Kidney glomerular epithelial cell (primary cell): ENCODE measurements around the gene TSPAN18.

Source experiments
- DNase-seq: peaks from one replicate; lab custom pipeline; 2025; lab: John Stamatoyannopoulos, UW

TSPAN18 gene

GRCh38 chr11:44737245-44738085 is 10.7 kb downstream of the TSPAN18 start:
- DNase-seq = no peak

DNA sequence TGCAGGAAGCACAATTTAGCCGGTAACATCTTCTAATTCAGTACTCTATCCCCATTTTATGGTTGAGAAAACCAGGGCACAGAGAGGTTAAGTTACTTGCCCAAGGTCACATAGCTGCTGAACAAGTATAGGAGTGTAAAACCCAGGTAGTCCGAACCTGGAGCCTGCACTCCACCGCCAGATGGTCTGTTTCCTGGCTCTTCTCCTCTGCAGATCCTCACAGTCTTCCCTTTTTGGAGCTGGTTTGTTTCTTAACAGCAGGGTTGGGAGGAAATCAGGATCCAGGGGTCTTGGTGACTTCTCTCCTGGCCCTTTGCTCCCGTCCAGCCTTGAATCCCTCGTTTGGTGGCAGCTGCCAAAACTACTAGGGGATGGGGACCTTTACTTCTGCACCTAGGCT is 12.0 kb downstream of the TSPAN18 start:
- DNase-seq = no peak

DNA sequence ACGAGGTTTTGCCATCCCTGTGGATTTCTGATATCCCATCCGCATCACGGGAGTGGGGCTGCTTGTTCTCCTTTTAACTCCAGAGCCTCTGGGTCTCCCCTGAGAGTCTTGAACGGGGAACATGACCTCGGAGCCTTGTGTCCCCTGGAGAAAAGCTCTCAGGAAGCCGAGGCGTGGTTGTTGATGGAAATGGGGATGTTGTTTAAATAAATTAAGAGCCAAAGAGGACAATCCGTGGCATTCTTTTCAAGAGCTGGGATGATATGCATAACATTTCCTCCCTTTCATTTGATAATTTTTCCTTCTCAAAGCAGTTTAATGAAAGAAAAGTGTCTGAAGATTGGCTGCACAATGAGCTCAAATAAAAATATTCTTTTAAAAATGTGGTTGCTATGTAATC is 14.2 kb downstream of the TSPAN18 start:
- no peak for DNase-seq

DNA sequence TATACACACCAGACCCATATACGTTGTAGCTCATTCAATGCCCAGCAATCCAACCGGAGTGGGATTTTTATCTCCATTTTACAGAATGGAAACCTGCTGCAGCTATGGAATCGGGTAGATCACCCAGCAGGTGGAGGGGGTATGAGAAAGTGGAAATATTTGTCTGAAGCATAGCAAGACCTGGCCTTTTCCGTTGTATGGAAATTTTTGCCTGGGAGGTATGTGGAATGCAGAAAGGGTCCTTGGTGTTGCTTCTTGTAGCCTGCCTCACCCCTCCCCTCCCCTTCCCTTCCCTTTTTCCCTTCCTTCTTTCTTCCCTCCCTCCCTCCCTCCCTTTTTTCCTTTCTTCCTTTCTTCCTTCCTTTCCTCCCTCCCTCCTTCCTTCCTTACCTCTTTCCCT is 15.2 kb downstream of the TSPAN18 start:
- DNase-seq = no peak

DNA sequence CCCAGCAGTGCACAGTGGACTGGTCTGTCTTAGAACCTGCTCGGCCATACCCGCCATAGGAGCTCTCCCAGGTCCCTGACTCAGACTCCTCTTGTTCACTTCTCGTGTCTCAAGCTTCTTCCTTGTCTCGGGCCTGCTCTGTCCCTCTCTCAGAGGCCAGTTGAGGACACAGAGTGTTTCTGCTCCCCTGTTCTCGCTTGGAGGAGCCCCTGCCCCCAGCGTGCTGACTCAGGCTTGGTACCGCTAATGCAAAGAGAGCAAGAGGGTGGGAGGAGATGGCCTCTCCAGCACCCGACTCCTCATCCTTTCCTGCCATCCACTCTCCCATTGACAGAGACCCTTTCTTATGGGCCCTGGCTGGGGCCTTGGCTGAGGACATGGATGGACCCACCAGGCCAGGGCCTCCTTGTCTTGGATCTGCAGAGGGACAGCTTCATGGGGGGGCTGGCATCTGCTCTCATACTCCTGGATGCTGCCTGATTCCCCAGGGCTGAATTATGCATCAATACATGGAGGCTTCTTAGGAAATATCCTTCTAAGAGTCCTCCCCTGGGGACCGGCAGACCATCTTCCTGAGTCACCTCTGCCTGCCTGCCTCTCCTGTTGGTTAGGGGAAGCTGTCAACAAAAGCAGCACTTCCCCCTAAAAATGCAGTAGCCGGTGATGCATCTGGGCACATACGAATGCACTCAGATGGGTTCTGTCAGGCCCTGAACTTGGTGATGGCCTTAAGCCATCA is 15.9 kb downstream of the TSPAN18 start:
- DNase-seq = no peak

DNA sequence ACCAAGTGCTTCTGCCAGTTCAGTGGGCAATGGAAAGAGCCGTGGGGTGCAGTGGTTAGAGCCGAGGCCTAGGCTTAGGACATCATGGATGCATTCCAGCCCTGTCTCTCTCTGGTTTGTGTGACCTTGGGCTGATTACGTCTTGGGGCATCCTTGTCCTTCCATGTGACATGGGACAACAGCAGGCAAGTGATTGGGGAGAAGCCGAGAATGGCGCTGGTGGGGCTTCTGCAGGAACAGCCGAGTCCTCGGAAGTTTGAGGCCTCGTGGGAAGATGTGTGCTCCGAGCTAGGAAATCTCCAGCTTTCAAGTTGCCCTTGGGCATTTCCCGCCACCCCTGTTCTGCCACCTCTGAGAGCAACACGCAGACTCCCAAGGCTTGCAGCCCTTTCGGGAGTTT is 16.6 kb downstream of the TSPAN18 start:
- DNase-seq = no peak

DNA sequence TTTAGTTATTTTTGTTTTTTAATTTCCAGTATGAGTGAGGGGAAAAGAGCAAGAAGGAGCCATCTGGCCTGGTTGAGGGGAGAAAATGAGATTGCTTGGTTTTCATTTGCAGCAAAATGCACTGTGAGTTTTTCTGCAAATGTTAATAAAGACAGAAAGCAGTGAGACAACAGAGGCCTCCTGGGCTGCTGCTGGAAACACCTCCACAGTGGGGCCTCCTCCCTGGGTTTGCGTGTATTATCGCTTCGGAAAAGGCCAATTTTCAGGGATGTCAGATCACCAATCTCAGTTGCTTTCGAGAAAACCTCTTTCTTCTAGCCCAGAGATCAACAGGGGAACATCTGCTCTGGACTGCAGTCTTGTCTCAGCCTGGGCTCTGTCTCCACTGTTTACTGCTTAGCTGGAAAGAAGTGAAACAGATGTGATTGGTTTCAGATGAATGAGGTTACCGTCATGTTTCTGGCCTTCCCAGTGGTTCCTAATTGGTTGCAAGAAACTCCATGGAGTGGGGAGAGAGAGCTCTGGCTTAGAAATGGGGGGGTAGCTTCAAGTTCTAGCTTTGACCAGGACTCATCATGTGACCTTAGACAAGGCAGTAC is 17.3 kb downstream of the TSPAN18 start:
- no peak for DNase-seq

DNA sequence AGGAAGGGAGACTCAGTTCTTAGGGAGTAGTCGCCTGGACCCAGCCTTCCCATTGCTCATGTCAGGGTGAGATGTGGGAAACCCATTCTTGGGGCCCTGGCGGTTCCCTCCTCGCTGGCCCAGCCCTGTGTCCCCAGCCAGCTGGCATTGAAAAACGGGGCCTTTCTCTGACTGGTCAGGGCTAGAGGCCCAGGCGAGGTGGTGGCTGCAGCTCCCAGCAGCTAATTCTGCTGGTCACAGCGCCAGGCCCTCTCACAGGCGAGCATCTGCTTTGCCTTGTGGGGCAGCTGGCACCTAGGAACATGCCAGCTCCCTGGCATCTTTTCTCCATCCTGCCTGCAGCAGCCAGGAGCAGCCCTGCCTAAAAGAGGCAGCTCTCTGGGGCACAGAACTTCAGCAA is 20.1 kb downstream of the TSPAN18 start:
- DNase-seq = no peak

DNA sequence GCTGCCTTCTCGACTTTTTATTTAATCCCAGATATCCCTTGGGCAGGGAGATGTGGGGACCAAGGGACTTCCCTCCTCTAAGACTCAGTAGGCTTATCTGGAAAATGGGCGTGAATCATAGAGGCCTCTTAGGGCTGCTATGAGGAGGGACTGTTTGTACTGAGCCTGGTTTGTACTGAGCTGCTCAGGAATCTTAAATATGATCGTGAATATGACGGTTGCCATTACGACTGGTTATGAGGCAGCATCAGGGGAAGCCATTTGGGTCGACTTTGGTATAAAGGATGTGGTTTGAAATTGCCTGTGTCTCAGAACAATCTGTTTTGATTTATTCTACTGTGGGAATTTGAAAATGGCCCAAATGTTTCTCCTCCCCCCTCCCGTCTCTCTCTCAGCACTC is 20.6 kb downstream of the TSPAN18 start:
- DNase-seq = no peak

GRCh38 chr11:44747836-44748235 is 21.1 kb downstream of the TSPAN18 start:
- no peak for DNase-seq

DNA sequence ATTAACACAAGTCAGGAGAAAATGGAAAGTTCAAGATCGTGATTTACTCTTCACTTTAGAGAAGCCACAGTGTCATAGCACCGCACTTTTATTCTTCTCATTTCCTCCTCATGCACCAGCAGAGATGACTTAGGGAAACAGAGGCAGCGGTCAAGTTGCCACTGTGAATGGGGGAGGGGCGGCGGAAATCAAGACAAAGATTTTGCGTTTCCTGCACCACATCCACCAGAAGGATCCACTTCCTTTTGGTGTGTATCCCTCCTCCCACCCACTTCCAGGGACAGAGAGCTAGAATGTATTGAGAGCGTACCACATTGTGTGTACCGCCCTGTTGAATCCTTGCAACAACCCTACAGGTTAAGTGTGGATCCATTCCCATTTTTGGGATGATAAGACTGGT is 21.8 kb downstream of the TSPAN18 start:
- no peak for DNase-seq

GRCh38 chr11:44749189-44749588 is 22.4 kb downstream of the TSPAN18 start:
- DNase-seq = no peak

- no peak for DNase-seq
Observed at GRCh38 chr11:44750551-44751465, 24.0 kb downstream of the TSPAN18 start.

DNA sequence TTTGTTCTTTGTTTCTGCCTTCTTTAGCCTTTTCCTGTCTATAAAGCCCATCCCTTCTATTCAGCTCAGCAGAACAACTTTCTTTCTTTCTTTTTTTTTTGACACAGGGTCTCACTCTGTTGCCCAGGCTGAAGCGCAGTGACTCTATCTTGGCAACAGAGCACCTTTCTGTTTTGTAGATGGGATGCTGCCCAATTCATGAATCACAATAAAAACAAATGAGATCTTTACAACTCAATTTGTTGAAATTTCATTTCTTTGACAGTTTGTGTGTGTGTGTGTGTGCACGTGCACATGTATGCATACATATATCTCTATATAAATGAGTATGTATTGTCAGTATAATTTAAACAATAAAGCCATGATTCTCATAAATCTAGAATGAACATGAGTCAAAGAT is 25.5 kb downstream of the TSPAN18 start:
- DNase-seq = no peak

DNA sequence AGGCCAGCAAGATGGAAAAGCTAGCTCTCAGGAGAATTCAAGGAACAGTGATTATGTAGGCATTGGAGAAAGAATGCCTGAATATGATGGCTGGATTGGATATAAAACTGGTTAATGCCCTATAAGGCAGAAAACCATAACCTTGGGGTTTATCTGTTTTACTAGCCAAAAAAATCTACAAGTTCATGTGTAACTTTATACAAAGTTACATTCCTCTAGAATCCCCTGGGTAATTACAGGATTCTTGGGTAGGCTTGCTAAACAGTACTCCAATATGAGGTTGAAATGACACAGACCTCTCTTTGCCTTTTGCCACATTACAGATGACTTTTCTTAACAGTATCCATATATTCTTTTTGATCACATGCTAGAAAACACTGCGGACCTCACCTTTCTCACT is 26.0 kb downstream of the TSPAN18 start:
- no peak for DNase-seq

DNA sequence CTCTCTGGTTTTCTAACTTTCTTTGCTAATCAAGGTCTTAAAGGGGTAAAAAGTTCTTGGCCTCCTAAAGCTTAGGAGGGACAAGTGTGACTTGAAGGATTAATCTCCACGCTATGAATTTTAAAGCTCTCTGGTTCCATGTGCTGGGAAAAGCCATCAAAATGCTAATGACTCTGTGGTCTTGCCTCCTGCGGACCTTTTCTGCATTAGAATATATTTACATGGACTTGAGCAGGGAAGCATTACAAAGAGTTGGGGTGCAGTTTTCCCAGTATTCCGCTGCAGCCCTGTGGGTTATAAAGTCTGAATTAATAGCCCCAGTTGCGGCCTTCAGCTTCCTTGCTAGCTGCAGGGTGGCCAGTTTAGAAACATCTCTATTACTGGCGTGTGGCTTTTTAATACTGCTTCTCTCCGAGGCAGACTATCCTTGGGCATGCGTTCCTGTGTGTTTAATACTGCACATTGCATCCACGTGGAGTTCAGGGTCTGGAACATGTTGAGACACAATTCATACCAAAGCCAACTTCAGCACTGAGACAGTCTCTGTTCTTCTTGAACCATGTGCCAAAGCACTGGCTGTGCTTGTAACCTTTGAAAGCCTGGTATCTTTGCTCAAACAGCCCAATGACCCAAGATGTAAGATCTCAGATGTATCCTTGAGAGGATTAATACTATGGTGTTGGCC is 27.3 kb downstream of the TSPAN18 start:
- no peak for DNase-seq

DNA sequence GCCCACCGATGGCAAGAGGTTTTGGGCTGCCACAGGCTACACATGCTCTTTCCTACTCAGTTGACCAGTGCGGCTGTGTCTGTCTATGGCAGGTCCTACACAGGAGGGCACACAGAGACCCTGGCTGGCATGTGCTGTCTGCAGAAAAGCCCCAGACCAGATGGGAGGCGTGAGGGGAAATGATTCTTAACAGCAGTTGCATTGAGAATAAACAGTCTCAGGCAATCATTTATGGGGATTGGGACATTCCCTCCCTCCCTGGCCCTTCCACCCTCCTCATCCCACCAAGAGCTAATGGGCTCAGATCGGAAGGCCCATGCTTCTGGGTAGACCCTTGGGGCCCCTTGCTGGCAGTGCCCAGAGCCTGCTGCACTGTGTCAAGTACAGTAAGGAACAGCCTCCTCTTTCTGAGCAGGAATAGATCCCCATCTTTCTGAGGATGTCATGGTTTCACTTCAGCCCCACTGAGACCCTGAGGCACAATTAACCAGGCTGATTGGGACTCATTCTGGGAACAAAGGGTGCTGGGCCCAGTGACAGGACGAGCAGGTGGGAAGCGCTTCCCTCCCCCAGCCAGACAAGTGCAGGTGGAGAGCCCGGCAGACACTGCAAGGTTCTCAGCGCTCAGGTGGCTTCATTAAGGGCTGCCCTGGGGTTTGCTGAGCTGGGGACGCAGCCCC is 28.3 kb downstream of the TSPAN18 start:
- no peak for DNase-seq

GRCh38 chr11:44755556-44756523 is 29.1 kb downstream of the TSPAN18 start:
- DNase-seq = no peak

- DNase-seq = no peak
Observed at GRCh38 chr11:44758983-44759382, 32.2 kb downstream of the TSPAN18 start.
